HG02623 (cell line): ENCODE data around the gene CABLES1.

Experiments used
- ATAC-seq: cut with Tn5 transposase; IDR thresholded peaks from one replicate; pipeline ENCODE4 v1.9.1; 2021; ENCODE audit warnings: moderate library complexity; ENCODE audit not compliant: unreplicated experiment

CABLES1 gene

GRCh38 chr18:23211146-23211545, 75.9 kb downstream of the CABLES1 start:
- ATAC-seq: no peak

GRCh38 chr18:23212161-23212560, 76.9 kb downstream of the CABLES1 start:
- ATAC-seq: no peak

GRCh38 chr18:23213200-23213599, 77.9 kb downstream of the CABLES1 start:
- ATAC-seq: no peak

- ATAC-seq: no peak
Measured at GRCh38 chr18:23217781-23218180, 82.5 kb downstream of the CABLES1 start.

- no peak for ATAC-seq
Measured at GRCh38 chr18:23220355-23220754, 85.1 kb downstream of the CABLES1 start.

GRCh38 chr18:23223641-23224040, 88.4 kb downstream of the CABLES1 start:
- no peak for ATAC-seq

- ATAC-seq: no peak
Measured at GRCh38 chr18:23225503-23225902, 90.2 kb downstream of the CABLES1 start.

GRCh38 chr18:23226391-23226790, 91.1 kb downstream of the CABLES1 start:
- ATAC-seq: no peak

GRCh38 chr18:23226930-23227725, 91.8 kb downstream of the CABLES1 start:
- ATAC-seq: no peak

- no peak for ATAC-seq
Measured at GRCh38 chr18:23227726-23228070, 92.4 kb downstream of the CABLES1 start.

GRCh38 chr18:23228102-23229061, 93.1 kb downstream of the CABLES1 start:
- ATAC-seq: peak; percentile 30

- no peak for ATAC-seq
Measured at GRCh38 chr18:23229472-23229871, 94.2 kb downstream of the CABLES1 start.

GRCh38 chr18:23230686-23231085, 95.4 kb downstream of the CABLES1 start:
- ATAC-seq: no peak

- ATAC-seq: peak; percentile 86
Measured at GRCh38 chr18:23231340-23232021, 96.2 kb downstream of the CABLES1 start.

- no peak for ATAC-seq
Measured at GRCh38 chr18:23232331-23232730, 97.0 kb downstream of the CABLES1 start.

GRCh38 chr18:23234619-23235018, 99.3 kb downstream of the CABLES1 start:
- no peak for ATAC-seq

- no peak for ATAC-seq
Measured at GRCh38 chr18:23235336-23235735, 100.1 kb downstream of the CABLES1 start.

- ATAC-seq: no peak
Measured at GRCh38 chr18:23235860-23236259, 100.6 kb downstream of the CABLES1 start.

- no peak for ATAC-seq
Measured at GRCh38 chr18:23236876-23237468, 101.7 kb downstream of the CABLES1 start.

GRCh38 chr18:23237524-23238151, 102.4 kb downstream of the CABLES1 start:
- peak; percentile 47 for ATAC-seq

- ATAC-seq: no peak
Measured at GRCh38 chr18:23238152-23238531, 102.9 kb downstream of the CABLES1 start.
